Measurements from ENCODE around the gene TBX19.
A peak's percentile ranks its signal among the peaks of the same experiment; 100 is the strongest.

The TBX19 gene

DNA sequence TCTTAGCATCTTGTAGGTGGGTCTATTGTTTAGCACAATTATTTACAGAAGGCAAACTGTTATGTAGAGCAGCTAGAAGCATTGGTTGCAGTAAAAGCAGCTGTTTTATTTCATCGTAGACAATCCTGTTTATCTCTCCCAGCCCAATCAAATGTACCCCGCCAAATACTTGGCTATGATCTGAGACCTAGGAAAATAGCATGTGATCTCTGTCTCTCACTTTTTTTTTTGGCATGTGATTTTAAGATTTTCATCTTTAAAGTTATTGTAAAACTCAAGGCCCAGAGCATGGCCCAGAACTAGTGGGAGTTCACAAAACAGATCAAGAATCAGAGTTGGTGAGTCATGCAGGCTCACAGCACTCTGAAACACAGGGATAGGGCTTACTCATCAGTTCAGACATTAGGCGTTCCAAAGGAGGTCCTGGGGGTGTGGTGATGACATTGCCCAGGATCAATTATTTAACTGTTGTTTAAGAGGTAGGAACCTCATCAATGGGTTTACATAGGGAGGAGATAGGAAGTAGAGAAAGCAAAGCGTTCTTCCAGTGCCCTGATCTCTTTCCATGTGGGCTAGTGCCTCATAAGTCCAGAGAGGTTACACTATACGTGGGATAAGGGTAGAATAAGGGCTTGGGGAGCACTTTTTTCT lies 40.2 kb downstream of the TBX19 start:
- H3K36me3 Mint-ChIP-seq (ENCODE audit: low read depth) = peaks cover 4% of the 10 kb centered on the region
- H3K9me3 Mint-ChIP-seq = peaks cover 4% of the 10 kb centered on the region
- H3K4me3 Mint-ChIP-seq = no peak overlapping the region
- no peak overlapping the region for H3K27ac Mint-ChIP-seq
- DNase-seq = no peak
- H3K4me1 Mint-ChIP-seq (ENCODE audit: low read depth) = peaks cover 18% of the 10 kb centered on the region
- no peaks in the 10 kb centered on the region for H3K27me3 Mint-ChIP-seq

DNA sequence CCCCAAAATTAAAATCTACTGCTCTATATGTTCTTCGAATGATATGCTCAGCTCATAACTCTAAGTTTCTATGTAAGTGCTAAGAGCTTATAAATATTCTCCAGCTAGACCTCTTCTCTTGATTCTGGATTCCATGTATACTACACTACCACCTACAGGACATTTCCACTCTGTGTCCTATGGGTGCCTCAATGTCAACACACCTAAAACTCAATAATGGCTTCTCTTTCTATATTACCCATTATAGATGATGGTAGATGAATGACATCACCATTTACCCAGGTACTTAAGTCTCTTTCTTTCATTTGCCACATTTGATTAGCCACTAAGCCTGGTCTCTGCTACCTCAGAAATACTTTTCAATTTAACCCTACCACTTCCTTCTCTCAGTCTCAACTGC lies 41.3 kb downstream of the TBX19 start:
- no peaks in the 10 kb centered on the region for H3K27me3 Mint-ChIP-seq
- DNase-seq = no peak
- H3K27ac Mint-ChIP-seq = no peak overlapping the region
- H3K4me1 Mint-ChIP-seq (ENCODE audit: low read depth) = peaks cover 17% of the 10 kb centered on the region
- peaks cover 4% of the 10 kb centered on the region for H3K9me3 Mint-ChIP-seq
- no peak overlapping the region for H3K4me3 Mint-ChIP-seq
- H3K36me3 Mint-ChIP-seq (ENCODE audit: low read depth) = peaks cover 4% of the 10 kb centered on the region

DNA sequence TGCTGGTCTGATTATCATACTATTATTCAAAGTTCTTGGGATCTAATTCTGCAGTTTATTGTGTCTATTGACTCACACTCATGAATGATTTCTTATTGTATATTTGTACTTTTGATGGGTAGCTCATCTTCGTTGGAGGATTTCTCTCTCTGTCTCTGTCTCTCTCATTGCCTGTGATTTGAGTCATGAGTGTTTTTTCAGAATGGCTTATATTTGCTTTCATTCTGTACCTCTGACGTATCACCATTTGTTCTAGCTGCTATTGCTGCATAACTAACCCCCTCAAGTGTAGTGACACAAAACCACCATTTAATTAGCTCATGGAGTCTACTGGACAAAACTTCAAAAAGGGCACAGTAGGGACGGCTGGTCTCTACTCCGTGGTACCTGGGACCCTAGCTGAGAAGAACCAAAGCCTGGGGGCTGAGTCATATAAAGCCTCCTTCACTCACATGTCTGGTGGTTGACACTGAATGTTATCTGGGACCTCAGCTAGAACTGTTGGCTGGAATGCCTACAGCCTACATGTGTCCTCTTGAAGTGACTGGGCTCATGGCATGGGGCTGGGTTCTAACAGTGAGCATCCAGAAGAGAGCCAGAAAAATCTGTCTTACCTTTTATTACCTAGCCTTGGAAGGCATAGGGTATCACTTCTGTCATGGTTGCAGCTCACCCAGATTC lies 44.2 kb downstream of the TBX19 start:
- DNase-seq = no peak

DNA sequence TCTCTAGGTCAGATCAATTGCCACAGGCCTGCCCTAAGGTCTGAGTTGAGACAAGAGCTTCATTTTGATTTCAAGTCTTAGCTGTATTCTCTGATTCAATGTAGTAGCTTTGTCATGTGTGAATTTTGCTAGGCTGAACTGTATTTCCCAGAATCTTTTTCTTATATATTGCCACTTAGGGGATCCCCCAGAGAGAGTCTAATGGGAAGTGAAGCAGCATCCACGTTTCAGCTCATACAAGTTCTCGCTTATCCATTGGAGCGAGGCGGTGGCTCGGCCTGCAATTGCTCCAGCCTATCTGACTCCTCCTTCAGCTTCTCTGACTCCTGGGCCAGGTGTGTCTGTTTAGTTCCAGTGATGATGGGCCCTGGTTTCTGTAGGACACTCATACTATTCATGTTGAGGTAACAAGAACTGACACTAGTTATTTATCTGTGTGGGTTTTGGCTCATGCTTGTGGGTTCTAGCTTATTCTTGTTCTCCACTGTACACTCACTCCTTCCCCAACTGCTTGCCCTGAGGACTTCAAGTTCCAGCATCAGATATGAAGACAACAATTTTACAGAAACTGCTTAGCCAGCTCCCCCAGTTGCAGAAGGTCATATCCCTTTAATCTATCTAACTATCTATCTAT lies 48.2 kb downstream of the TBX19 start:
- Mint-ChIP-seq H3K27ac (peak overlapping the region; percentile 19), H3K4me1 (ENCODE audit: low read depth) (no peaks in the 10 kb centered on the region), H3K4me3 (no peak overlapping the region), H3K27me3 (no peaks in the 10 kb centered on the region), H3K9me3 (peaks cover 4% of the 10 kb centered on the region), H3K36me3 (ENCODE audit: low read depth) (peaks cover 2% of the 10 kb centered on the region)
- no peak for DNase-seq

More for the DNA sequence above, 44.2 kb downstream of the TBX19 start:
- Mint-ChIP-seq H3K27ac (no peak overlapping the region), H3K4me3 (no peak overlapping the region), H3K27me3 (no peaks in the 10 kb centered on the region), H3K9me3 (peaks cover 4% of the 10 kb centered on the region), H3K36me3 (ENCODE audit: low read depth) (peaks cover 4% of the 10 kb centered on the region), H3K4me1 (ENCODE audit: low read depth) (peaks cover 7% of the 10 kb centered on the region)

- Mint-ChIP-seq H3K9me3 (no peaks in the 10 kb centered on the region), H3K27ac (no peak overlapping the region), H3K4me3 (no peak overlapping the region), H3K4me1 (ENCODE audit: low read depth) (no peaks in the 10 kb centered on the region), H3K36me3 (ENCODE audit: low read depth) (no peaks in the 10 kb centered on the region), H3K27me3 (no peaks in the 10 kb centered on the region)
- DNase-seq = no peak
These were observed 49.6 kb downstream of the TBX19 start for GRCh38 chr1:168330285-168330684.

GRCh38 chr1:168331569-168331968 lies 50.9 kb downstream of the TBX19 start:
- no peak for DNase-seq
- no peak overlapping the region for H3K27ac Mint-ChIP-seq
- no peaks in the 10 kb centered on the region for H3K9me3 Mint-ChIP-seq
- peaks cover 3% of the 10 kb centered on the region for H3K4me1 Mint-ChIP-seq (ENCODE audit: low read depth)
- no peaks in the 10 kb centered on the region for H3K36me3 Mint-ChIP-seq (ENCODE audit: low read depth)
- H3K4me3 Mint-ChIP-seq = no peak overlapping the region
- H3K27me3 Mint-ChIP-seq = no peaks in the 10 kb centered on the region

- H3K4me1 Mint-ChIP-seq (ENCODE audit: low read depth) = peaks cover 3% of the 10 kb centered on the region
- H3K9me3 Mint-ChIP-seq = no peaks in the 10 kb centered on the region
- no peaks in the 10 kb centered on the region for H3K36me3 Mint-ChIP-seq (ENCODE audit: low read depth)
- no peak overlapping the region for H3K27ac Mint-ChIP-seq
- H3K27me3 Mint-ChIP-seq = no peaks in the 10 kb centered on the region
- no peak for DNase-seq
- H3K4me3 Mint-ChIP-seq = no peak overlapping the region
These were observed 53.0 kb downstream of the TBX19 start for GRCh38 chr1:168333562-168334276.

DNA sequence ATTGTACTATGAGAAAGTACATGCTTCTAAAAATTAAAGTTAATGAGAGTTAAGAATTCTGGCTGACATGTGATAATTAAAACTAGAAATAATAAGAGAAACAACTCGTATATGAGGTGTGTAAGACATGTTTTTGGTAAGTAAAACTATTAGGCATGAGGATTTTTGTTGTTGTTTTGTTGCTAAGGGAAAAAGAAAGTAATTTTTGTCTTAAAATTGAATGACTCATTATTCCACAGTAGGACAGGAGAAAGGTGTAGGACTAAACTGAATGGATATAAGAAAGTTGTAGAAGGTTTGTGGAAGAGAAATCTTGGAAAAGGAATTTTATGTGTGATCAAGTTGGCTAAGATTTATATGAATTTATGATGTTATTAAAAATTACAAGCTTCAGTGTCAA lies 54.8 kb downstream of the TBX19 start:
- H3K9me3 Mint-ChIP-seq = no peaks in the 10 kb centered on the region
- H3K27me3 Mint-ChIP-seq = no peaks in the 10 kb centered on the region
- DNase-seq = no peak
- H3K36me3 Mint-ChIP-seq (ENCODE audit: low read depth) = no peaks in the 10 kb centered on the region
- peaks cover 5% of the 10 kb centered on the region for H3K4me1 Mint-ChIP-seq (ENCODE audit: low read depth)
- no peak overlapping the region for H3K27ac Mint-ChIP-seq
- no peak overlapping the region for H3K4me3 Mint-ChIP-seq

DNA sequence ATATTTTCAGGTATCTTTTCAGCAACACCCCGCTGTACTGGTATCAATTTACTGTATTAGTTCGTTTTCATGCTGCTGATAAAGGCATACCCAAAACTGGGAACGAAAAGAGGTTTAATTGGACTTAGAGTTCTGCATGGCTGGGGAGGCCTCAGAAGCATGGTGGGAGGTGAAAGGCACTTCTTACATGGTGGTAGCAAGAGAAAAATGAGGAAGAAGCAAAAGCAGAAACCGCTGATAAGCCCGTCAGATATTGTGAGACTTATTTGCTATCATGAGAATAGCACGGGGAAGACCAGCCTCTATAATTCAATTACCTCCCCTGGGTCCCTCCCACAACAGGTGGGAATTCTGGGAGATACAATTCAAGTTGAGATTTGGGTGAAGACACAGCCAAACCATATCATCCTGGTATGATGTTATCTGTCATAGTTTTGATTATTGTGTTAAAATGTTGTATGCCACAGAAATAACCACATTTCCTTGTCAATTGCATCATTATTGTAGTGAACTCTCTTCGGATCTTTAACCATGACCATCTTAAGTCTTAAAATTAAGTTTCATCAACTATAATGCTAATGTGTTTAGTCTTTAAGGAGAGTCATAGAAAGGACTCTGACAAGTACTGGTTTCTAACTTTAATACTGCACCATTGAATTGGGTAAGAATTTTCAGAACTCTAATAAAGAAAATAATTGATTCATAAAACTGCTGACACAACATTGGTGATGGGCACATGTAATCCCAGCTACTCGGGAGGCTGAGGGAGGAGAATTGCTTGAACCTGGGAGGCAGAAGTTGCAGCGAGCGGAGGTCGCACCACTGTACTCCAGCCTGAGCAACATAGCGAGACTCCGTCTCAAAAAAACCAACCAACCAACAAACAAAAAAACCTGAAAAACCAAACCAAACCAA lies 58.2 kb downstream of the TBX19 start:
- Mint-ChIP-seq H3K4me1 (ENCODE audit: low read depth) (peaks cover 30% of the 10 kb centered on the region), H3K36me3 (ENCODE audit: low read depth) (no peaks in the 10 kb centered on the region), H3K9me3 (no peaks in the 10 kb centered on the region), H3K27ac (no peak overlapping the region), H3K27me3 (no peaks in the 10 kb centered on the region), H3K4me3 (no peak overlapping the region)
- DNase-seq = no peak

- Mint-ChIP-seq H3K4me3 (no peak overlapping the region), H3K27ac (no peak overlapping the region), H3K9me3 (no peaks in the 10 kb centered on the region), H3K36me3 (ENCODE audit: low read depth) (no peaks in the 10 kb centered on the region), H3K27me3 (no peaks in the 10 kb centered on the region), H3K4me1 (ENCODE audit: low read depth) (peaks cover 28% of the 10 kb centered on the region)
- DNase-seq = no peak
These were observed 60.3 kb downstream of the TBX19 start for GRCh38 chr1:168340781-168341482.

- Mint-ChIP-seq H3K27me3 (no peaks in the 10 kb centered on the region), H3K36me3 (ENCODE audit: low read depth) (no peaks in the 10 kb centered on the region), H3K4me3 (no peak overlapping the region), H3K27ac (no peak overlapping the region), H3K9me3 (no peaks in the 10 kb centered on the region), H3K4me1 (ENCODE audit: low read depth) (peaks cover 28% of the 10 kb centered on the region)
- no peak for DNase-seq
These were observed 60.9 kb downstream of the TBX19 start for GRCh38 chr1:168341483-168341975.

DNA sequence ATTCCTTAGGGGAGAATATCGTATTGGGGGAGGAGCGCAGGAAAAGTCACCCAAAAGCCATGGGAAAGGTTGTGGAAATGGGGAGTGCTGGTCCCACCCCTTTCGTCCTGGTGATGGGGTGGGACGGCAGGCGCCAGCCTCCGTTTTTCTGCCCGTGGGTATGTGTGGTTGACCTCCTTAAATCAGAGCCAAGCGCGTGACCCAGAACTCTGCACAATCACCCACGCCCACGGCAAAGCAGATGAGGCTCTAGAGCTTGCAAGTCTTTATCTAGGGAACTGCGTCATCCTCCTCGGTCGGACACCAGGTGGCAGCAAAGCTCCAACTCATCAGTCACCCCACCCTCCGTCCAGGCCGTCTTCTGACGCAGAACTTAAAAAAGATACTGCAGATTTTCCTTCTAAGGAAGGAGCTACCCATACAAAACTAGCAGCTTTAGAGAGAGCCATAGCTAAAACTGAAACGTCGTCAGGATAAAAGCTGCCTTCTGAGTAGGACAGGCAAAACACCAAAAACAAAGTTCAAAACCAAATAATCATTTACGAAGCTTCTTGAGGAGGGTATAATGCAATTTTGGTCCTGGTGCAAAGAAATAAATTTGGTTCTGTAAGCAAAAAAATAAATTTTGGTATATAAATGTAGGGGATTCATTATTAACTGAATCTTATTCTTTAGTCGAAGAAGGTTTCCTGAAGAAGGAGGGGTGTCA lies 62.0 kb downstream of the TBX19 start:
- peak; percentile 88 for DNase-seq
- Mint-ChIP-seq H3K27ac (peak overlapping the region; percentile 22), H3K9me3 (no peaks in the 10 kb centered on the region), H3K4me1 (ENCODE audit: low read depth) (peaks cover 34% of the 10 kb centered on the region), H3K36me3 (ENCODE audit: low read depth) (no peaks in the 10 kb centered on the region), H3K4me3 (no peak overlapping the region), H3K27me3 (no peaks in the 10 kb centered on the region)

- H3K4me1 Mint-ChIP-seq (ENCODE audit: low read depth) = peaks cover 43% of the 10 kb centered on the region
- H3K4me3 Mint-ChIP-seq = no peak overlapping the region
- peaks cover 4% of the 10 kb centered on the region for H3K9me3 Mint-ChIP-seq
- peaks cover 2% of the 10 kb centered on the region for H3K36me3 Mint-ChIP-seq (ENCODE audit: low read depth)
- H3K27me3 Mint-ChIP-seq = no peaks in the 10 kb centered on the region
- H3K27ac Mint-ChIP-seq = no peak overlapping the region
- no peak for DNase-seq
These were observed 62.9 kb downstream of the TBX19 start for GRCh38 chr1:168343566-168343965.

Data from activated T-cell treated with anti-CD3 and anti-CD28 coated beads, Interleukin-2, amount 50 U/mL, for 24 hours (primary cell).